ENCODE measurements around the gene MRPS2. TPM values are rescaled to one million over a fixed set of nuclear protein-coding genes. Genes with fewer than 3 reads are reported as not detected.
"Not testable (repeated sequence)": the region's sequence is repeated elsewhere in the genome, so short reads cannot be mapped to it uniquely, and the experiment has no call there.

Gene MRPS2
- total RNA-seq, 1 donor from 2014 or later = 57.3 TPM

DNA sequence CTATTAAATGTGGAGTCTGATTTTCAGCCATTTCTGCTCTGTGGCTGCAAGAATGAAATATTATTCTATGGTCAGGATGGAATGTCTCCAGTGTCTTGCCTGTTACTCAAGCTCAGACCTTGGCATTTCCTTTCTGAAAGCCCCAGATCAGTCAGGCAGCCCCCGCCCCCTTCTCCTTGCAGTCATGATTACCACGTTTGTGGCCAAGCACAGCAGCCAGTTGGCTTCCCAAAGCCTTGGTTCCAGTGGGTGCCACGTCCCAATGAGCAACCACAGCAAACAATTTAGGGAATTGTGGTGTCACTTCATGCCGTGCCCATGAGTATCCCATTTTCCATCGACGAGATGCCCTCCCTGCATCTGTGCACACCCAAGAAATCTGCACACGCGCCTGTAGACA, 35.7 kb downstream of the MRPS2 start:
- no peak overlapping the region for H3K4me3 ChIP-seq
- no peaks in the 10 kb centered on the region for H3K27me3 ChIP-seq
- no peaks in the 10 kb centered on the region for H3K4me1 ChIP-seq
- no peaks in the 10 kb centered on the region for H3K36me3 ChIP-seq
- no peaks in the 10 kb centered on the region for H3K9me3 ChIP-seq
- intact Hi-C loops (cut with DNase I) = no loop called here
- DNase-seq (ENCODE audit: low spot score in 2 of 2) = peak in 1 of 2 donors; percentile 41
- H3K27ac ChIP-seq = no peak overlapping the region
- no peak for TF ChIP-seq CTCF (IDR thresholded peaks at IDR 0.05)

DNA sequence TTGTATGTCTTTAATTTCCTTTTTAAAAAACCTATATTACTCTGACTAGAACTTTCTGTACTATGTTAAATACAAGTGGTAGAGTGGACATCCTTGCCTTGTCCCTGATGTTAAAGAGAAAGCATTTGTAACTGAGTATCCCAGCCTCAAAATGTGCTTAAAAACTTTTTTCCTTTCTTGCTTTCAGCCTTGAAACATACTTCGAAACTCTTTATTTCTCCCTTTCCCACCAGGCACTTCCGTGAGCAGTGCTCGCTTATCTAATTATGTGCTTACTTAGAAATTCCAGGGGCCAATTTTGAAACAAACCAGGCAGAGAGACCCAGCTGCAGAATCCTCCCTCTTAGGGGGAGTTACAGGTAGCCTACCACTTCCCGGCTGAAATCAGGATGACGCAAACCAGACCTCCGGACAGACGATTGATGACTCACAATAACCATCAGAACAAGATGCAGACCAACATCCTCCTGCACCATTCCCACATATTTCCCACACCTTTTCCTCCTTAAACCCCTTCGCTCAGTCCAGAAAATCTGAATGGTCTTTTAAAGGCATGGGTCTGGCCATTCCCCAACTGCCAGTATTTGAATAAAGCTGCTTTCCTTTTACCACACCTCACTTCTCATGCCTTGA, 42.9 kb downstream of the MRPS2 start:
- intact Hi-C loops (cut with DNase I); H3K4me1 ChIP-seq; H3K36me3 ChIP-seq; DNase-seq (ENCODE audit: low spot score in 2 of 2); H3K27ac ChIP-seq; H3K4me3 ChIP-seq; H3K9me3 ChIP-seq; H3K27me3 ChIP-seq: not testable (repeated sequence)

DNA sequence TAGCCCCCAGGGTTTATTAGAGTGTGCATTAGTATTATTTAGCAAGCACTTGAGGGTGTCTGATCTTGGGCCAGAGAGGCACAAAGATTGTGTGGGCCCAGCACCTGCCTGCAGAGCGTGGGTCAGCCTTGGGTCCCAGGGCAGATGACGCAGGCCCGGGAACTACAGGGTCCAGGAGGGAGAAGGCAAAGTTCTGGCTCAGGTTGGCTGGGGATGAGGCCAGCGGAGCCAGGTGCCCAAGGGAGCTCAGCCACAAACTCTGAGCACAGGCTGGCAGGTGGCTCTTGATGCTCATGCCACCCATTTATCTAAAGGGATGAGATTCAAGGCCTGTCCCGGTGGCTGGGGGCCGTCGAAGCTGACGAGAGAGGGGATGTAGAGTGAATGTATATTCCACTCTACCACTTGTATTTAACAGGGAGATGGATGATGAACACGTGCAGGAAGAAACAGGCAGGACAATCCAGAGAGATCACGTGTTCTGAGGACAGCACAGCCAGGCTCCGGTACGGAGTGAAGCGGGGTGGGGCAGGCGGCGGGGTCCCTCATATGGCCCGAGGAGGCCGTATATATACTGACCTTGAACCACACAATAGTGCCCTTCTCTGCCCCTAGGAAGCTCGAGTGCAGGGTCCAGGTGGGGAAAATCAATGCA, 44.6 kb downstream of the MRPS2 start:
- Histone ChIP-seq H3K9me3 (no peaks in the 10 kb centered on the region), H3K4me1 (no peaks in the 10 kb centered on the region), H3K27me3 (no peaks in the 10 kb centered on the region), H3K4me3 (no peak overlapping the region), H3K27ac (no peak overlapping the region), H3K36me3 (no peaks in the 10 kb centered on the region)
- TF ChIP-seq CTCF (IDR thresholded peaks at IDR 0.05) = no peak
- intact Hi-C loops (cut with DNase I) = no loop called here
- peak in 1 of 2 donors; percentile 37 for DNase-seq (ENCODE audit: low spot score in 2 of 2)

DNA sequence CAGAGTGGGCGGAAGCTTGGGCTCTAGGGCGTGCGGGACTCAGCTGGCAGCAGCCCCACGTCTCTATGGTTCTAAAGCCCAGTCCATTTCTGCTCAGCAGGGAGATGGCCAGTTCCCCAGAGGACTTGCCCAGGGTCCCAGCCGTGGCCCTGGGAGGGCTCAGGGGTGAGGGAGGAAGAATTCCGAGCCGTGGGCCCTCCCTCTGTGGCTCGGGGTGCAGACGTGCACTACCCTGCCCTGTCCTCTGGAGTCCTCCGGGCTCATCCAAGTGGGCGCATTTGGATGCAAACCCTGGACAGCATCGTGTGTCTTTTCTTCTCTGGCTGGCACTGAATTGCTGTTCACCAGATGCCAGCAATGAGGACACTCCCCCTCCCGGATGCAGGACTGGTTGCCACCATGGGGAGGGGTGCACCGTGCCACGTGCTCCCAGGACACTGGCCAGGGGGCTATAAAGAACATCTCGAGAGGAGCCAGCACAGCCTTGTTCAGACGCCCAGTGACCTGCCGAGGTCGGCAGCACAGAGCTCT, 45.2 kb downstream of the MRPS2 start, which contains the start of gene OBP2A:
TSS of gene OBP2A (plus strand) at position 481 of the 531 bp plus-strand sequence. CDS start 55 bp downstream, outside the sequence.
- H3K4me1 ChIP-seq; H3K27me3 ChIP-seq; H3K4me3 ChIP-seq; H3K27ac ChIP-seq; H3K9me3 ChIP-seq; H3K36me3 ChIP-seq; intact Hi-C loops (cut with DNase I): not testable (repeated sequence)
- peak in 1 of 2 donors; percentile 34 for DNase-seq (ENCODE audit: low spot score in 2 of 2)

DNA sequence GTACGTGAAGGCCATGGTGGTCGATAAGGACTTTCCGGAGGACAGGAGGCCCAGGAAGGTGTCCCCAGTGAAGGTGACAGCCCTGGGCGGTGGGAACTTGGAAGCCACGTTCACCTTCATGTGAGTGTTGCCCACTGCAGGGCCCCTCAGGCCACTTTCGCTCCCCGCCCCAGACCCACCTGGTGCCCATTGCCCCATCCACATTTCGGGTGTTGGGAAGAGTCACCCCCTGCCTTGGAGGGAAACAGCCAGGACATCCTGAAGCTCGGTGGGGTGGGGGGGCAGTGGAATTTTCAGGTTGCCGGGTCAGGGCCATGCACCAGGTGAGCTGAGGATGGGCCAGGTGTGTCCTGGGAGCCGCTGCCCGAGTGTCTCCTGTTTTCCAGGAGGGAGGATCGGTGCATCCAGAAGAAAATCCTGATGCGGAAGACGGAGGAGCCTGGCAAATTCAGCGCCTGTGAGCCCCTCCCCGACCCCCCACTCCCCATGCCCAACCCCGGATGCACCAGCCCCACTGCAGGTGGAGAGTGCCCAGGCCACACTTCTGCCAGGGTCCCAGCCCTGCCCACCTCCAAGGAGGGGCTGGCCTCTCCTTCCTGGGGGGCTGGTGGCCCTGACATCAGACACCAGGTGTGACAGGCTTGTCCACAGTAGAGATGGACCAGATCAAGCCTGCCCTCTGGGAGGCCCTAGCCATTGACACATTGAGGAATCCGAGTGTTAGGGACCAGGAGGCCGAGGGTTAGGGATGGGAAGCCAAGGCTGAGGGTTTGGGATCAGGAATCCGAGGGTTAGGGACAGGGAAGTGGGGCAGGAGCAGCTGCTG, 46.5 kb downstream of the MRPS2 start:
- H3K9me3 ChIP-seq; H3K27me3 ChIP-seq; H3K36me3 ChIP-seq; intact Hi-C loops (cut with DNase I); H3K4me3 ChIP-seq; H3K27ac ChIP-seq; H3K4me1 ChIP-seq: not testable (repeated sequence)
- DNase-seq (ENCODE audit: low spot score in 2 of 2) = peak in 1 of 2 donors; percentile 34

DNA sequence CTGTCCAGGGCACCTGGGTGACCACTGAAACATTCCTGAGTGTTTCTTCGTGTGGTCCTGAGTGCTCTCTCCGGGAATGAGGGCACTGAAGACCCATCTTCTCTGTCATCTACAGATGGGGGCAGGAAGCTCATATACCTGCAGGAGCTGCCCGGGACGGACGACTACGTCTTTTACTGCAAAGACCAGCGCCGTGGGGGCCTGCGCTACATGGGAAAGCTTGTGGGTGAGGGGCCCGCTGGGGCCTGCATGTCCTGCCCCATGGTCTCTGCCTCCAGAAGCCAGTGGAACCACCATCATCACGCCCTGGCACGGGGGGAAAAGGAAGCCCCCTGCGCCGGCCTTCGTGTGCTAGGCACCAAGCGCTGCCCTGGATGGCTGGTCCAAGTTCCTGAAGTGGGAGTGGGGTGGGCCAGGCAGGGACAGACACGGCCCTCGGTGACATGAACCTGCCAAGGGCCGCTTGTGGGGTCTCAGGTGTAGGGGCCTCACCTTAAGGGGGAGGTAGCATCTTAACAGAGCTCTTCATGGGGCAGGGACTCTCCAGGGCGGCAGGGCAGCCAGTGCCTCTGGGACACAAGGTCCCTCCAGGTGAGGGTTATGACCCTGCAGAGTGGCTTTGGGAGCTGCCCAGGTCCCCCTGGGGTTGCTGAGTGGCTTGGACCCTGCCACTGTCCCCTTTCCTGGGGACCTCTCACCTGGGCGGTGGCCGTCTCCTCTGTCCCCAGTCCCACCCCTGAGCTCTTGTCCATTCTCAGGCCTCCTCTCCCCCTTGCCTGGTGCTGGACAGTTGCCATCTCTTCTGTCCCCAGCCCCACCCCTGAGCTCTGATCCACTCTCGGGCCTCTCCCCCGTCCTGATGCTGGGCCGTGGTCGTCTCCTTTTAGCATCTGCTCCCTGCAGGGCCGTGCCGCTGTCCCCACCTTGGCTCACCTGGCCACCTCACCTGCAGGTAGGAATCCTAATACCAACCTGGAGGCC, 47.6 kb downstream of the MRPS2 start:
- Histone ChIP-seq H3K27ac (no peak overlapping the region), H3K4me3 (no peak overlapping the region), H3K27me3 (no peaks in the 10 kb centered on the region), H3K4me1 (no peaks in the 10 kb centered on the region), H3K36me3 (no peaks in the 10 kb centered on the region), H3K9me3 (no peaks in the 10 kb centered on the region)
- DNase-seq (ENCODE audit: low spot score in 2 of 2) = peak in 1 of 2 donors; percentile 35
- no peak for TF ChIP-seq CTCF (IDR thresholded peaks at IDR 0.05)
- intact Hi-C loops (cut with DNase I) = no loop called here

- H3K36me3 ChIP-seq; H3K4me3 ChIP-seq; H3K27me3 ChIP-seq; H3K9me3 ChIP-seq; intact Hi-C loops (cut with DNase I); DNase-seq (ENCODE audit: low spot score in 2 of 2); H3K27ac ChIP-seq; H3K4me1 ChIP-seq: not testable (repeated sequence)
These were observed 49.2 kb downstream of the MRPS2 start for GRCh38 chr9:135549478-135550343.

All from ascending aorta (tissue), 2 donors.